Stimulated activated naive CD8-positive, alpha-beta T cell treated with anti-CD3 and anti-CD28 coated beads, Interleukin-15, Interleukin-2, amounts not matched to agents 100 ng/mL and 50 ng/mL, for 24 hours (primary cell): ENCODE data around the gene GALNT18.

Experiments
- H3K27ac Mint-ChIP-seq: one replicate; pipeline ENCODE4 v1.8.0; 2021; ENCODE audit warnings: mild to moderate bottlenecking, mixed read lengths
- H3K27me3 Mint-ChIP-seq: one replicate; pipeline ENCODE4 v1.8.0; 2021; ENCODE audit warnings: mixed read lengths
- H3K36me3 Mint-ChIP-seq: one replicate; pipeline ENCODE4 v1.8.0; 2021; ENCODE audit warnings: low read depth, mixed read lengths
- H3K4me1 Mint-ChIP-seq: one replicate; pipeline ENCODE4 v1.8.0; 2021; ENCODE audit warnings: low read depth, mixed read lengths
- H3K4me3 Mint-ChIP-seq: one replicate; pipeline ENCODE4 v1.8.0; 2021; ENCODE audit warnings: mild to moderate bottlenecking, mixed read lengths
- H3K9me3 Mint-ChIP-seq: one replicate; pipeline ENCODE4 v1.8.0; 2021; ENCODE audit warnings: mixed read lengths

GALNT18 gene

DNA sequence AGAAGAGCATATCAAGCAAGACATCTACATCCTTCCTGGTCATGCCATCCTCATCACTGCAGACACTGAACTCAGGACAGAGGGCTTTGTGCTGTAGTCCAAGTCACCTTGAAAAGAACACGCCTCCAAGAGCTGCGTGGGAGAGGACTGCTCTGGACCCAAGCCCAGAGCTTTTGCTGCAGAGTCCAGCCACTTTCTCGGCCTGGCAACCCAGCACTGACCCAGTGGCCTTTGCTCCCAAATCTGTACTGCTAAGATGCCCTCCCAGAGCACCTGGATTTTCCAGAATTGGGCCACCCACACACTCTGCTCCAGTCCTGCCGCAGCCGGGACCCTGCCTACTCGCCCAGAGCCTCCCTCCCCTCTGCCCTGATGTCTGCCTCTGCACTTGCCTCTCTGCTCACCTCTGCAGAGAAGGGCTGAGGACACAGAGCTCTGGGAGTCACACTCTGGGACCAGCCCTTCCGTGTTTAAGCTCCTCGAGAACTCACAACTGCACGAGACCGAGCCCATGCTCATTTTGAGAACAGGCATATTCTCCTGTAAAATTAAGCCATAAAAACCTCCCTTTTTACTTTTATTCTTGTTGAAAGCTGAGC, 185.0 kb downstream of the GALNT18 start:
- Mint-ChIP-seq H3K27me3 (no peaks in the 10 kb centered on the region), H3K27ac (no peak overlapping the region), H3K4me3 (no peak overlapping the region), H3K9me3 (no peaks in the 10 kb centered on the region), H3K36me3 (no peaks in the 10 kb centered on the region), H3K4me1 (no peaks in the 10 kb centered on the region)

DNA sequence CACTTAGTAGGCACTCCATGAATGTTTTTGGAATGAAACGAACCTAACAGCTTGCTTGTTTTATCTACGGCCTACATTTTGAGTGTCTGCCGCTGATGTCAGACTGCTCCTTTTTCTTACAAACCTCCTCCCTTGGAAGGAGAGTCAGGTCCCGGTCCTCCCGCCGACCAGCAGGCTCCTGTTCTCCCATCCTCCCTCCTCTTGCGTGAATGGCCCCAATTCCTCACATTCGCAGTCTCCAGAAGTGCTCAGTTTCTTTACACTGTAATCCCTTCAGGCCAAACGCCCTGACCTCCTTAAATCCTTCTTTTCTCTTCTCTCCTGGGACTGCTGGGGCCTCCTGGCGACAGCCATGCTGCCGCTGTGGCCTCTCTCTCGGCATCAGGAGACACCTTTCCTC, 186.2 kb downstream of the GALNT18 start:
- H3K4me1 Mint-ChIP-seq: no peaks in the 10 kb centered on the region
- H3K36me3 Mint-ChIP-seq: no peaks in the 10 kb centered on the region
- H3K27me3 Mint-ChIP-seq: no peaks in the 10 kb centered on the region
- H3K9me3 Mint-ChIP-seq: no peaks in the 10 kb centered on the region
- H3K27ac Mint-ChIP-seq: no peak overlapping the region
- no peak overlapping the region for H3K4me3 Mint-ChIP-seq

DNA sequence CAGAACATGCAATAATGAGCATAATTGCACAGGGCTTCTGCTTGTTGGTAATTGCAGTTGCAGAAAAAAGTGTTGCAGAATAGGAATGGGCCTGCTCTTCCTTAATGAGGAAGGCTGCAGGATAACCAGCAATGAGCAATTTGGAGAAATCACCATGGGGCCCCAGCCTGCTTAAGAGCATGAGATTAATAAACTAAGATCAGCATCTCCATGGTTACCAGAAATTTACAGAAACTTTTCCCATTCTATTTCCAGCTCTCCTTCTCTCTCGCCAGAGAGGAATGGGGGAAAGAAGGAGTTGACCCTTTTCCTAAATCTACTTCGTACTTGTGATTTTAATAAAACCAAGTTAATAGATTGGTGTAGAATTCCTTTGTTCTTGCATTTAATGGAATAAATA, 187.8 kb downstream of the GALNT18 start:
- H3K27ac Mint-ChIP-seq: no peak overlapping the region
- H3K36me3 Mint-ChIP-seq: no peaks in the 10 kb centered on the region
- no peaks in the 10 kb centered on the region for H3K9me3 Mint-ChIP-seq
- no peak overlapping the region for H3K4me3 Mint-ChIP-seq
- H3K4me1 Mint-ChIP-seq: no peaks in the 10 kb centered on the region
- no peaks in the 10 kb centered on the region for H3K27me3 Mint-ChIP-seq

DNA sequence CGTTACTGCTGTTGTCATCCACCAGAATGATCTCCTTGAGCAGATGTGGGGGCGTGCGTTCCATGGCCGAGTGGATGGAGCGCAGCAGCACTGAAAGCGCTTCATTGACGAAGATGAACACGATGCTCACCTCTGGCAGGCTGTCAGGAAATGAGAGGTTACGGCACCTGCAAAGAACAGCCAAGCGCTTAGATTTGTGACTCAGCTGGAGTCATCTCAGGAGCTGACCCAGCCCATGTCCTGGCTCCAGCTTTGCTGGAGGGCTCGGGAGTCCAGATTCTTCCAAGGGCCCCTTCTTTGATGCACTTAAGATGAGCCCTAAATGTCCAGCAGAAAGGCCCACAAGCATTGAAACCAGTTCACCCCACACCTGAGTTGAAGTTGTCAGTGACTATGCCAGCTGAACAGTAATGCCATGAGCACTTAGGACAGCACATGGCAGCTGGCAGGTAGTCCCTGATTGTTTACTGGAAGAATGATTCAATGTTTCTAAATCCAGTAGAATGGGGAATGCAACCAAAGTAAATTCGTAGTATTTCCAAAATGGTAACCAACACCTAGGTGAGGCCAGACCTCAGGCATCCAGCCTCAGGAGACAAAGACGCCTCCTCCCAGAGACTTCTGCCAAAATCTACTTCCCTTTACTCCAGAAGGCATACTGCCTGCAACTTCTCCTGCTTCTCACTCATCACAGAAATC, 189.0 kb downstream of the GALNT18 start:
- no peak overlapping the region for H3K4me3 Mint-ChIP-seq
- no peak overlapping the region for H3K27ac Mint-ChIP-seq
- no peaks in the 10 kb centered on the region for H3K27me3 Mint-ChIP-seq
- H3K9me3 Mint-ChIP-seq: no peaks in the 10 kb centered on the region
- H3K36me3 Mint-ChIP-seq: no peaks in the 10 kb centered on the region
- H3K4me1 Mint-ChIP-seq: no peaks in the 10 kb centered on the region

DNA sequence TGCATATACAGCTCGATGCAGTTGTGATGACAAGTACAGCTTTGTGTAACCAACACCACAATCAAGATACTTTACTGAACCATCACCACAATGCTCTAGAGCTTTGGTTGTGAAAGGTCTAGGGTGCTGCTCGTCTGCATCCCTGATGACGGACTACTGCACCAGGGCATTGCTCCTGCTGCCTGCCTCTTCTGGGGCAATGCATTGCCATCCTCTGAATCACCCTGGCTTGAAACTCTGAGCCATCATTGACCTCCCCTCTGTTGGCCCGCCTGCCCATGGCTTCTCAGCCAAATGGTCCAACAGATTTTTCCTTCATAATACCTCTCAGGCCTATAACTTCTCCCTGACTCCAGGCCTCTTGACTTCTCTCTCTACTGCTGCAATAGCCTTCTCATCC, 191.4 kb downstream of the GALNT18 start:
- Mint-ChIP-seq H3K27ac (no peak overlapping the region), H3K27me3 (no peaks in the 10 kb centered on the region), H3K4me1 (no peaks in the 10 kb centered on the region), H3K9me3 (no peaks in the 10 kb centered on the region), H3K4me3 (no peak overlapping the region), H3K36me3 (no peaks in the 10 kb centered on the region)

DNA sequence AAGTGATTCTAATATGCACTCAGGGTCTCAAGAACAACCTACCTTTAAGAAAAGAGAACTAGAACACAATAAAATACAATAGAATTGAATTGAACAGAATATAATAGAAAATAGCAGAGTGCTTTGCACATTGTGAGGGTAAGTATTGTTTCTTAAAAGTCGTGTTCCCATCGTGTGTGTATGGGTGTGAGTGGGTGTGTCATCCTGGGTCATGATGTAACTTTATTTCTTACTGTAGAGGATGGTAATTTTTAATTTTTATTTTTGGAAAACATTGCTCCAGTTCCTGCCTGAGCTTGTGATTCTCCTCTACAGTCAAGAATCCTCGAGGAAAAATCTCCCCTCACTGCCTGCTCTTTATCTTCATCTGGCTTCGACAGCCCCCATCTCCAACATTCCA, 193.1 kb downstream of the GALNT18 start:
- H3K27ac Mint-ChIP-seq: no peak overlapping the region
- no peaks in the 10 kb centered on the region for H3K36me3 Mint-ChIP-seq
- H3K27me3 Mint-ChIP-seq: no peaks in the 10 kb centered on the region

DNA sequence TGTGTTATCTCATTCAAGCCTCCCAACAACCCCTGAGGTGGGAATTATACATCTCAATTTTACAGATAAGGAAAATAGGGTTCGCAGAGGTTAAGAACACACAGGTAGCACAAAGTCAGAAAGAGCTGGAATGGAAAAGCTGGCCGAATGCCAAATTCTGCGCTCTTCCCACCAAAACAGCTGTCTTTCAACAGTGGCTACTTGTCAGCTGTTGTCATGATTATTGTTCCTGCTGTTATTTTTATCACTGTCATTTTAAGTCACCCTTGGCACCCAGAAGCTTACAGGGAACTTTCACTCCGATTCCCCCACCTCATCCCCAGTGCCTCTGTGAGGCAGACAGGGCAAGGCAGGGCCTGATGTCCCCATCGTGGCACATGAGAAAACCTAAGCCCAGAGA, 194.3 kb downstream of the GALNT18 start:
- Mint-ChIP-seq H3K27me3 (no peaks in the 10 kb centered on the region), H3K36me3 (no peaks in the 10 kb centered on the region), H3K27ac (no peak overlapping the region), H3K9me3 (no peaks in the 10 kb centered on the region), H3K4me3 (no peak overlapping the region), H3K4me1 (no peaks in the 10 kb centered on the region)

More for the DNA sequence above, 193.1 kb downstream of the GALNT18 start:
- H3K4me3 Mint-ChIP-seq: no peak overlapping the region
- H3K4me1 Mint-ChIP-seq: no peaks in the 10 kb centered on the region
- no peaks in the 10 kb centered on the region for H3K9me3 Mint-ChIP-seq

DNA sequence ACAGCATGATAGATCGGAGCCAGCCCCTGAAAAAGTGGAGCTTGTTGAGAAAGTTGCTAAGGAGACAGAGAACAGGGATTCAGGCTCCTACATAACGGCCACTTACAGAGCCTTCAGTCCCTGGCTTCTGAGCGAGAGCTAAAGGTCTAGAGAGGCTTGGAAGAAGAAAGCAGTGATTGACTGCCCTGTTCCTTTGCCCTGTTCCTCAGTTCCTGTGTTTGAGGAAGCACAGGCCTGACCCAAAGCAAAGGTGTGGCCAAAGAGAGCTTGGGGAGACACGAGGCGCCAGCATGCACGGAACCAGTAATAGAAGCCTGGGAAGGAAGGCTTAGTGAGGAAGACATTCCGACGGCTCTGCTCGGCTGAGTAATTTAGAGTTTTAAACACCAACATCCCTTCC, 194.7 kb downstream of the GALNT18 start:
- Mint-ChIP-seq H3K9me3 (no peaks in the 10 kb centered on the region), H3K27ac (no peak overlapping the region), H3K4me1 (no peaks in the 10 kb centered on the region), H3K36me3 (no peaks in the 10 kb centered on the region), H3K4me3 (no peak overlapping the region), H3K27me3 (no peaks in the 10 kb centered on the region)

DNA sequence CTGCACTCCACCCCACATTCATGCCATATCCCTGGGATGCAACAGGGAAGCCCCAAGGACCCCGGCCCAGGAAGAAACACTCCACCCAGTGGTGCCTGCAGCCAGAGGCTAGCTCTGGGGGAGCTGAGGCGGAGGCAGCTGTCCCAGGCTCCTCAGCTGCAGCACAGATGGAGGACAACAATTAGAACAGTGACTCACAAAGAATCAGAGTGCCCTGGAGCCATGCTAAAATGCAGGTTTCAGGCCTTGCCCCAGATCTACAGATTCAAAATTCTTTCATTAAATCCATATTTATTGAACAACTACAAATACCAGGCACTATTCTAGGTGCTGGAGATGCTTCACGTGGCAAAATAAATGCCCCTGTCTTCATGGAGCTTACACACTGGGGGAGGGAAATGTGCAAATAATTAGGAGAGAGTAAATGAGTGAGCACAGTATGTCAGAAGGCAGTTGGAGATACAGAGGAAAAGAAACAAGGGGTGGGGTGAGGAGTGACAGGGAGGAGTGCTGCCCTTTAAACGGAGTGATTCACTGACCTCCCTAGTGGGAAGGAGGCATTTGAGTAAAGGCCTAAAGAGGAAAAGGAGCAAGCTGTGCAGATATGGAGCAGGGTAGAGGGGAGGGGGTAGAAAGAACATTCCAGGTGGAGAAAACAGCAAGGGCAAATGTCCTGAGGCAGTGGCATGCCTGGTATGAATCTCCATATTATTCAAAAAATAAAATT, 195.4 kb downstream of the GALNT18 start:
- no peaks in the 10 kb centered on the region for H3K9me3 Mint-ChIP-seq
- no peaks in the 10 kb centered on the region for H3K36me3 Mint-ChIP-seq
- H3K4me3 Mint-ChIP-seq: no peak overlapping the region
- H3K4me1 Mint-ChIP-seq: no peaks in the 10 kb centered on the region
- H3K27me3 Mint-ChIP-seq: no peaks in the 10 kb centered on the region
- H3K27ac Mint-ChIP-seq: no peak overlapping the region

DNA sequence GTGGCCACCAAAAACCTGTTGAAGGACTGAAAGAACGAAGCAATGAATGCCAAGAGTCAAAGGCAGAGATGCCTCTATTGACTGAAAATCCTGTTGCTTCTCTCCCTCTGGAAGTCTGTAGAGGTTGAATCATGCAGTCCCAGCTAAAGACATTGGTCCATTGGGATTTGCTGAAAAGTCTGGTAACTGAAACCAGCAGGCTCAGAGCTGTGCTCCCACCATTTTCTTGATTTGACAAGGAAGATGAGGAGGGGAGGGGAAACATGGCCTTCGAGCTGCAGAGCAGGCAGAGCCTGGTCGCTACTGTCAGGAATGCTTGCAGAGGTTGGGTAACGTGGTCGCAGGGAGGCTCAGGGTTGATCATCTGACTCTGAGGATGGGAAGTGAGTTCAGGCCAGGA, 196.0 kb downstream of the GALNT18 start:
- H3K9me3 Mint-ChIP-seq: no peaks in the 10 kb centered on the region
- no peak overlapping the region for H3K27ac Mint-ChIP-seq
- H3K4me1 Mint-ChIP-seq: no peaks in the 10 kb centered on the region
- no peak overlapping the region for H3K4me3 Mint-ChIP-seq
- no peaks in the 10 kb centered on the region for H3K36me3 Mint-ChIP-seq
- no peaks in the 10 kb centered on the region for H3K27me3 Mint-ChIP-seq

DNA sequence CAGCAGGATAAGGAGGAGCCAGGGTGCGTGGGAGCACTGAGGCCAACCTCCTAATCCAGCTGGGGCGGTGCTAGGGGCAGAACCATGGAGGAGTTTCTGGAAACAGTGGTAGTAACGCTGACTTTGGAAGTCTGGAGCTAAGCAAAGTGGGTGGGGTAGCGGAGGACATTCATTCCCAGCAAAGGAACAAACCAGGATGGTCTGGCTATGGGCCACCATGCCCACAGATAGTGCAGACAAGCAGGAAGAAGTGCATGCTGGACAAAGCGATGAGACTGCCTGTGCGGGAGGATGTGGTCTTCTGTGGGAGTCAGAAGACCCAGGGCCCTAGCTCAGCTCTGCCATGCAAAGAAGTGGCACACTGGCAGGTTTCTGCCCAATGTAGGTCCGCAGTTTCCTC, 197.1 kb downstream of the GALNT18 start:
- H3K4me3 Mint-ChIP-seq: no peak overlapping the region
- peaks cover 2% of the 10 kb centered on the region for H3K27me3 Mint-ChIP-seq
- H3K4me1 Mint-ChIP-seq: no peaks in the 10 kb centered on the region
- no peaks in the 10 kb centered on the region for H3K9me3 Mint-ChIP-seq
- no peak overlapping the region for H3K27ac Mint-ChIP-seq
- H3K36me3 Mint-ChIP-seq: no peaks in the 10 kb centered on the region

DNA sequence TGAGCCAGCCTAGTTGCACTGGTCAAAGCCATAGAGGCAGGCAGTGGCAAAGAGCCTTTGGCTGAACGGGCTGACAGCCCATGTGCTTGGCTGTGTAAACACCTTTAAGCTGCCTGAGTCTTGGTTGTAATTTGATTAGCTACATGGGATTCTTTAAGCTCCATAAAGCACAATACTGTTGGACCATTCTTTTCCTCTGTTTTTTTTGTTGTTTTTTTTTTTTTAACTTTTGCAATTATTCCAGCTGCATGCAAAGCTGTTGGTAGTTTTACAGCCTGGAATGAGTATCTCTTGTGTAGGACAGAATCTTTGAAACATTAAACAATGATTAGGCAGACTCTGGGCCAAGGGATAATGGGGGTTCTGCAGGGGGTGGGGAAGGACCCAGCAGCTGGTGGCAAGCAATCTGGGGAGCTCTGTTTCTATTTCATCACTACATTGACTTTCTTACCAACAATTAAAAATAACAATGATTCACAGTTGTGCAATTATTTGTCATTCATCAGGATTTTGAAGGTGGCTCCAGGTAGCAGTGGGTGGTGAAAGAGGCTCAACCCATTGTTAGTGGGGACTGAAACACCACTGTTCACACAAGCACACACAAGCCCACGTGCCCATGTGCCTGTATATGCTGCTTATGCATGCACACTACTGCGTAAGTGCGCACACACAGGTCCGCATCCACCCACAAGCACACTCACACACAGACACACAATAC, 199.2 kb downstream of the GALNT18 start:
- H3K27ac Mint-ChIP-seq: no peak overlapping the region

DNA sequence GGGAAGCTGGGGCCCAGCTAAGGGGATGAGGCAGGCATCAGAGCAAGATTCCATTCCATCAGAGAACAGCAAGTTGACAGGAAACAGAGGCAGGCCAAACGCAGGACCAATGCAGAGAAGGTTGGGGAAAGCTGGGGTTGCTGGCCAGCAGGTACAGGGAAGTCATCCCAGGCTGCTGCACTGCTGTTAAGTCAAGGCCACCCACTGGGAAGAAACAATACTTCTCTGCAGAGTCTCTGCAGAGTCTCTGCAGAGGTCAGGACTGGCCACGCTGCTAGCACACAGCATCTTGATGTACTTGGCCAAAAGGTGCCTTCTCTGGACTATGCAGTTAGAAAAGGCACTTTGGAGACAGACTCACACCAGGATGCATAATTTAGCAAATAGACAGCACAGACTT, 200.3 kb downstream of the GALNT18 start:
- Mint-ChIP-seq H3K4me3 (no peak overlapping the region), H3K4me1 (peaks cover 6% of the 10 kb centered on the region), H3K27ac (no peak overlapping the region), H3K9me3 (no peaks in the 10 kb centered on the region), H3K36me3 (no peaks in the 10 kb centered on the region), H3K27me3 (peaks cover 23% of the 10 kb centered on the region)

More for the DNA sequence above, 199.2 kb downstream of the GALNT18 start:
- no peaks in the 10 kb centered on the region for H3K4me1 Mint-ChIP-seq
- H3K36me3 Mint-ChIP-seq: no peaks in the 10 kb centered on the region
- no peaks in the 10 kb centered on the region for H3K9me3 Mint-ChIP-seq
- no peak overlapping the region for H3K4me3 Mint-ChIP-seq
- H3K27me3 Mint-ChIP-seq: peaks cover 13% of the 10 kb centered on the region

DNA sequence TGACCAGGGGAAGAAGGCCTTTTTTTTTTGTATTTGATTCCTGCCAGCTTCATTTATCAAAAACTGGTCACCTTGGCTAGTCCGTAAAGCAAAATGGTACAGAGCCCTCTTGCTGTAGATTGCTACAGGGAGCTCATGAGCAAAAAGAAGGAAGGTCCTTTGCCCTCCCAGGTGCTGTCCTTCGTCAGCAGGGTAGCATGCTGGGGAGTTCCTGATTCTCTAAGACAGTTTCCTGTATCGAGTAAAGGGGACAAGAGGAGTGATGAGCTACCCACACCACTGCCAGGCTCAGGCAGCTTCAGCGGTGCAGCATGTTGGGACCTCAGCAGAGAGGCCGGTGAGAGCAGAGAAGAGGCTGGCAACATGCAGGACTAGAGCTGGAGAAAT, 200.9 kb downstream of the GALNT18 start:
- H3K36me3 Mint-ChIP-seq: no peaks in the 10 kb centered on the region
- H3K4me1 Mint-ChIP-seq: peaks cover 7% of the 10 kb centered on the region
- peaks cover 27% of the 10 kb centered on the region for H3K27me3 Mint-ChIP-seq
- H3K4me3 Mint-ChIP-seq: no peak overlapping the region
- H3K27ac Mint-ChIP-seq: no peak overlapping the region
- H3K9me3 Mint-ChIP-seq: no peaks in the 10 kb centered on the region
